ENCODE measurements around the gene PTPRCAP.

DNA sequence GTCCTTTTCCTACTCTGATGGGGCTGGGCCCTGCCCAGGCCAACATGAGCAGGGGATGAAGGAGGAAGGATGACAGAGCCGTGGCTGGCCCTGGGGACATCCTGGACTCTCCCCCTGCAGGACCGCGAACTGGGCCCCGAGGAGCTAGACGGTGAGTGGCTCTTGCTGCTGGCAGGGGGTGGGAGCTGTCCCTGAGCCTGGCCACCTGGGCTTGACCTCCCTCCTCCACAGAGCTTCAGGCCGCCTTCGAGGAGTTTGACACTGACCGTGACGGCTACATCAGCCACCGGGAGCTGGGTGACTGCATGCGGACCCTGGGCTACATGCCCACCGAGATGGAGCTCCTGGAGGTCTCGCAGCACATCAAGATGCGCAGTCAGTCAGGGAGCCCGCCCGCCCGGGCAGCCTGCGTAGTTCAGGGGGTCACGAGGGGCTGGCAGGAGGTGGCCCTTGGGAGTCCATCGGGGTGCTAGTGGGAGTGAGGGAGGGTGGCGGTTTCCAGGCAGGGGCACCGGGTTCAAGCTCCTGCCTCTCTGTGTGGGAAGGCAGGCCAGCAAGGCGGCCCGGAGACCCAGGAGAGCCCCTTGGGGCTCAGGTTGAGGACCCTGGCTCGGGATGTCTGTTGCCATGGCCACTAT, 18.7 kb upstream of the PTPRCAP start:
- TF ChIP-seq, protein P1, sequence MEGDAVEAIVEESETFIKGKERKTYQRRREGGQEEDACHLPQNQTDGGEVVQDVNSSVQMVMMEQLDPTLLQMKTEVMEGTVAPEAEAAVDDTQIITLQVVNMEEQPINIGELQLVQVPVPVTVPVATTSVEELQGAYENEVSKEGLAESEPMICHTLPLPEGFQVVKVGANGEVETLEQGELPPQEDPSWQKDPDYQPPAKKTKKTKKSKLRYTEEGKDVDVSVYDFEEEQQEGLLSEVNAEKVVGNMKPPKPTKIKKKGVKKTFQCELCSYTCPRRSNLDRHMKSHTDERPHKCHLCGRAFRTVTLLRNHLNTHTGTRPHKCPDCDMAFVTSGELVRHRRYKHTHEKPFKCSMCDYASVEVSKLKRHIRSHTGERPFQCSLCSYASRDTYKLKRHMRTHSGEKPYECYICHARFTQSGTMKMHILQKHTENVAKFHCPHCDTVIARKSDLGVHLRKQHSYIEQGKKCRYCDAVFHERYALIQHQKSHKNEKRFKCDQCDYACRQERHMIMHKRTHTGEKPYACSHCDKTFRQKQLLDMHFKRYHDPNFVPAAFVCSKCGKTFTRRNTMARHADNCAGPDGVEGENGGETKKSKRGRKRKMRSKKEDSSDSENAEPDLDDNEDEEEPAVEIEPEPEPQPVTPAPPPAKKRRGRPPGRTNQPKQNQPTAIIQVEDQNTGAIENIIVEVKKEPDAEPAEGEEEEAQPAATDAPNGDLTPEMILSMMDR (optimal IDR thresholded peaks at IDR 0.05 in 1 of 3, IDR thresholded peaks at IDR 0.05 in 1 of 3, conservative IDR thresholded peaks at IDR 0.05 in 1 of 3; ENCODE audit: extremely low read depth in 1 of 3, insufficient read depth in 2 of 3, low read length in 3 of 3) = no peak
- TF ChIP-seq EZH2 (IDR thresholded peaks at IDR 0.05; ENCODE audit: low read length) = no peak

Measured in keratinocyte (primary cell).